SHP77 treated with DMSO at 0.1 percent for 48 hours (cell line): ENCODE data around the gene FBN1.

Experiments used
- DNase-seq: peaks from one replicate; lab custom pipeline; 2025; lab: John Stamatoyannopoulos, UW

The FBN1 gene

GRCh38 chr15:48553559-48553958 lies 92.0 kb downstream of the FBN1 start:
- DNase-seq: no peak

GRCh38 chr15:48550822-48551525 lies 94.5 kb downstream of the FBN1 start:
- DNase-seq: no peak

GRCh38 chr15:48548455-48548854 lies 97.1 kb downstream of the FBN1 start:
- no peak for DNase-seq

GRCh38 chr15:48547286-48547685 lies 98.2 kb downstream of the FBN1 start:
- DNase-seq: no peak

GRCh38 chr15:48546296-48546695 lies 99.2 kb downstream of the FBN1 start:
- DNase-seq: no peak

GRCh38 chr15:48544778-48545177 lies 100.7 kb downstream of the FBN1 start:
- no peak for DNase-seq

GRCh38 chr15:48541341-48542278 lies 103.9 kb downstream of the FBN1 start:
- no peak for DNase-seq

GRCh38 chr15:48540756-48541155 lies 104.8 kb downstream of the FBN1 start:
- DNase-seq: no peak

GRCh38 chr15:48538941-48539340 lies 106.6 kb downstream of the FBN1 start:
- no peak for DNase-seq

- DNase-seq: no peak
These were observed 108.0 kb downstream of the FBN1 start for GRCh38 chr15:48537271-48538113.

- no peak for DNase-seq
These were observed 108.8 kb downstream of the FBN1 start for GRCh38 chr15:48536681-48537091.

GRCh38 chr15:48533982-48534381 lies 111.5 kb downstream of the FBN1 start:
- DNase-seq: no peak

GRCh38 chr15:48532946-48533345 lies 112.6 kb downstream of the FBN1 start:
- DNase-seq: no peak

GRCh38 chr15:48530528-48530927 lies 115.0 kb downstream of the FBN1 start:
- DNase-seq: no peak

- no peak for DNase-seq
These were observed 116.6 kb downstream of the FBN1 start for GRCh38 chr15:48528921-48529320.

GRCh38 chr15:48527517-48527916 lies 118.0 kb downstream of the FBN1 start:
- DNase-seq: no peak

GRCh38 chr15:48522911-48523310 lies 122.6 kb downstream of the FBN1 start:
- no peak for DNase-seq

GRCh38 chr15:48522123-48522522 lies 123.4 kb downstream of the FBN1 start:
- no peak for DNase-seq

GRCh38 chr15:48520376-48521155 lies 124.9 kb downstream of the FBN1 start:
- no peak for DNase-seq

- no peak for DNase-seq
These were observed 129.4 kb downstream of the FBN1 start for GRCh38 chr15:48516121-48516520.

GRCh38 chr15:48515500-48515899 lies 130.0 kb downstream of the FBN1 start:
- no peak for DNase-seq
